ENCODE results near the gene ODF4.
"Not testable (repeated sequence)": the region's sequence is repeated elsewhere in the genome, so short reads cannot be mapped to it uniquely, and the experiment has no call there.

ODF4 gene

GRCh38 chr17:8341456-8341855 lies 1.8 kb downstream of the ODF4 start:
- Mint-ChIP-seq H3K9me3 (no peaks in the 10 kb centered on the region), H3K4me3 (no peak overlapping the region), H3K27me3 (peaks cover 35% of the 10 kb centered on the region), H3K4me1 (peaks cover 10% of the 10 kb centered on the region), H3K27ac (no peak overlapping the region), H3K36me3 (no peaks in the 10 kb centered on the region)
- DNase-seq: no peak
- CTCF ChIA-PET: interaction anchor here (1.2 kb wide), 1 partner anchor 10 kb away, joined by 4 read pairs; no protein-coding TSS in a partner anchor

- H3K27ac Mint-ChIP-seq: no peak overlapping the region
- no peaks in the 10 kb centered on the region for H3K4me1 Mint-ChIP-seq
- peaks cover 41% of the 10 kb centered on the region for H3K27me3 Mint-ChIP-seq
- H3K9me3 Mint-ChIP-seq: no peaks in the 10 kb centered on the region
- CTCF ChIA-PET: interaction anchor here (2.3 kb wide), 1 partner anchor 32 kb away, joined by 5 read pairs; the partner anchor contains the start of gene KRABD2
- DNase-seq: no peak
- H3K4me3 Mint-ChIP-seq: no peak overlapping the region
- H3K36me3 Mint-ChIP-seq: no peaks in the 10 kb centered on the region
Observed at GRCh38 chr17:8345052-8345690, 5.5 kb downstream of the ODF4 start.

GRCh38 chr17:8345951-8346665 lies 6.5 kb downstream of the ODF4 start:
- no peaks in the 10 kb centered on the region for H3K36me3 Mint-ChIP-seq
- no peaks in the 10 kb centered on the region for H3K9me3 Mint-ChIP-seq
- no peak for DNase-seq
- H3K4me1 Mint-ChIP-seq: no peaks in the 10 kb centered on the region
- CTCF ChIA-PET: interaction anchor here (1.4 to 2.3 kb wide), 2 partner anchors 31 to 273 kb away, joined by 3 to 5 read pairs; partner anchors contain the start of gene KRABD2
- H3K27ac Mint-ChIP-seq: no peak overlapping the region
- no peak overlapping the region for H3K4me3 Mint-ChIP-seq
- peaks cover 40% of the 10 kb centered on the region for H3K27me3 Mint-ChIP-seq

- not testable (repeated sequence) for DNase-seq, H3K9me3 Mint-ChIP-seq, H3K27ac Mint-ChIP-seq, H3K4me1 Mint-ChIP-seq, H3K36me3 Mint-ChIP-seq, H3K4me3 Mint-ChIP-seq
- H3K27me3 Mint-ChIP-seq: peaks cover 40% of the 10 kb centered on the region
- CTCF ChIA-PET: interaction anchor here (1.4 to 2.3 kb wide), 2 partner anchors 30 to 273 kb away, joined by 3 to 5 read pairs; partner anchors contain the start of gene KRABD2
Observed at GRCh38 chr17:8347001-8347400, 7.4 kb downstream of the ODF4 start.

- H3K36me3 Mint-ChIP-seq: no peaks in the 10 kb centered on the region
- no peak for DNase-seq
- peaks cover 33% of the 10 kb centered on the region for H3K27me3 Mint-ChIP-seq
- no peak overlapping the region for H3K27ac Mint-ChIP-seq
- no peaks in the 10 kb centered on the region for H3K9me3 Mint-ChIP-seq
- no peaks in the 10 kb centered on the region for H3K4me1 Mint-ChIP-seq
- no peak overlapping the region for H3K4me3 Mint-ChIP-seq
- CTCF ChIA-PET: no interaction called here
Observed at GRCh38 chr17:8350339-8350738, 10.7 kb downstream of the ODF4 start.

- Mint-ChIP-seq H3K27me3 (peaks cover 4% of the 10 kb centered on the region), H3K9me3 (no peaks in the 10 kb centered on the region), H3K36me3 (no peaks in the 10 kb centered on the region), H3K4me1 (no peaks in the 10 kb centered on the region), H3K27ac (no peak overlapping the region), H3K4me3 (no peak overlapping the region)
- no peak for DNase-seq
- CTCF ChIA-PET: no interaction called here
Observed at GRCh38 chr17:8353736-8354135, 14.1 kb downstream of the ODF4 start.

- no peak for DNase-seq
- H3K4me3 Mint-ChIP-seq: no peak overlapping the region
- H3K4me1 Mint-ChIP-seq: no peaks in the 10 kb centered on the region
- H3K36me3 Mint-ChIP-seq: no peaks in the 10 kb centered on the region
- H3K27me3 Mint-ChIP-seq: peaks cover 4% of the 10 kb centered on the region
- no peak overlapping the region for H3K27ac Mint-ChIP-seq
- CTCF ChIA-PET: no interaction called here
- no peaks in the 10 kb centered on the region for H3K9me3 Mint-ChIP-seq
Observed at GRCh38 chr17:8354236-8354635, 14.6 kb downstream of the ODF4 start.

- no peaks in the 10 kb centered on the region for H3K27me3 Mint-ChIP-seq
- no peak overlapping the region for H3K4me3 Mint-ChIP-seq
- peaks cover 6% of the 10 kb centered on the region for H3K4me1 Mint-ChIP-seq
- H3K36me3 Mint-ChIP-seq: no peaks in the 10 kb centered on the region
- no peak for DNase-seq
- no peaks in the 10 kb centered on the region for H3K9me3 Mint-ChIP-seq
- CTCF ChIA-PET: no interaction called here
- H3K27ac Mint-ChIP-seq: no peak overlapping the region
Observed at GRCh38 chr17:8357910-8358309, 18.3 kb downstream of the ODF4 start.

GRCh38 chr17:8359769-8360168 lies 20.1 kb downstream of the ODF4 start:
- no peaks in the 10 kb centered on the region for H3K9me3 Mint-ChIP-seq
- H3K4me3 Mint-ChIP-seq: no peak overlapping the region
- H3K4me1 Mint-ChIP-seq: peaks cover 6% of the 10 kb centered on the region
- DNase-seq: no peak
- CTCF ChIA-PET: no interaction called here
- H3K27ac Mint-ChIP-seq: peak overlapping the region; percentile 3
- no peaks in the 10 kb centered on the region for H3K27me3 Mint-ChIP-seq
- H3K36me3 Mint-ChIP-seq: no peaks in the 10 kb centered on the region

GRCh38 chr17:8360260-8360659 lies 20.6 kb downstream of the ODF4 start:
- H3K4me1 Mint-ChIP-seq: peaks cover 6% of the 10 kb centered on the region
- DNase-seq: no peak
- no peaks in the 10 kb centered on the region for H3K36me3 Mint-ChIP-seq

GRCh38 chr17:8360751-8361150 lies 21.1 kb downstream of the ODF4 start:
- no peaks in the 10 kb centered on the region for H3K27me3 Mint-ChIP-seq
- CTCF ChIA-PET: interaction anchor here (0.9 to 1.1 kb wide), 2 partner anchors 31 to 301 kb away, joined by 3 read pairs; no protein-coding TSS in a partner anchor
- no peaks in the 10 kb centered on the region for H3K36me3 Mint-ChIP-seq
- no peak for DNase-seq
- no peak overlapping the region for H3K4me3 Mint-ChIP-seq
- peaks cover 6% of the 10 kb centered on the region for H3K4me1 Mint-ChIP-seq
- no peaks in the 10 kb centered on the region for H3K9me3 Mint-ChIP-seq
- no peak overlapping the region for H3K27ac Mint-ChIP-seq

More at GRCh38 chr17:8360260-8360659, 20.6 kb downstream of the ODF4 start:
- Mint-ChIP-seq H3K4me3 (no peak overlapping the region), H3K27me3 (no peaks in the 10 kb centered on the region), H3K9me3 (no peaks in the 10 kb centered on the region), H3K27ac (no peak overlapping the region)
- CTCF ChIA-PET: interaction anchor here (0.9 kb wide), 1 partner anchor 30 kb away, joined by 3 read pairs; no protein-coding TSS in a partner anchor

- Mint-ChIP-seq H3K4me3 (no peak overlapping the region), H3K27ac (no peak overlapping the region), H3K36me3 (no peaks in the 10 kb centered on the region), H3K27me3 (no peaks in the 10 kb centered on the region), H3K9me3 (no peaks in the 10 kb centered on the region), H3K4me1 (peaks cover 6% of the 10 kb centered on the region)
- CTCF ChIA-PET: no interaction called here
- no peak for DNase-seq
Observed at GRCh38 chr17:8362651-8363332, 23.2 kb downstream of the ODF4 start.

GRCh38 chr17:8365143-8365542 lies 25.5 kb downstream of the ODF4 start:
- H3K36me3 Mint-ChIP-seq: peaks cover 15% of the 10 kb centered on the region
- CTCF ChIA-PET: interaction anchor here (1.3 kb wide), 1 partner anchor 11 kb away, joined by 3 read pairs; the partner anchor contains the start of gene KRABD2
- peaks cover 11% of the 10 kb centered on the region for H3K4me1 Mint-ChIP-seq
- H3K27ac Mint-ChIP-seq: no peak overlapping the region
- H3K9me3 Mint-ChIP-seq: no peaks in the 10 kb centered on the region
- no peaks in the 10 kb centered on the region for H3K27me3 Mint-ChIP-seq
- no peak overlapping the region for H3K4me3 Mint-ChIP-seq
- DNase-seq: no peak

- Mint-ChIP-seq H3K27me3 (no peaks in the 10 kb centered on the region), H3K9me3 (no peaks in the 10 kb centered on the region), H3K36me3 (peaks cover 18% of the 10 kb centered on the region), H3K4me3 (no peak overlapping the region), H3K4me1 (peaks cover 5% of the 10 kb centered on the region), H3K27ac (no peak overlapping the region)
- CTCF ChIA-PET: no interaction called here
- DNase-seq: no peak
Observed at GRCh38 chr17:8366231-8366630, 26.6 kb downstream of the ODF4 start.
